ENCODE measurements around the gene TMEM132E.

The TMEM132E gene

GRCh38 chr17:34651402-34651811, 72.0 kb downstream of the TMEM132E start:
- Histone ChIP-seq H3K79me2 (ENCODE audit: insufficient read depth, low read length) (no peaks in the 10 kb centered on the region), H3K4me3 (ENCODE audit: low read depth, low read length, poor library complexity, severe bottlenecking) (no peak overlapping the region), H3K4me2 (ENCODE audit: low read length) (no peak overlapping the region), H3F3A (ENCODE audit: insufficient read depth, low read length) (no peaks in the 10 kb centered on the region), H3K27ac (ENCODE audit: low read depth, low read length, poor library complexity, severe bottlenecking) (no peak overlapping the region), H3K9ac (ENCODE audit: low read length) (no peak overlapping the region), H3K9me2 (ENCODE audit: low read depth, low read length) (no peaks in the 10 kb centered on the region), H4K20me1 (ENCODE audit: insufficient read depth, low read length) (no peaks in the 10 kb centered on the region), H2AFZ (ENCODE audit: low read length) (no peak overlapping the region), H3K27me3 (ENCODE audit: insufficient read depth, low read length) (no peaks in the 10 kb centered on the region), H3K4me1 (ENCODE audit: insufficient read depth, low read length, severe bottlenecking) (no peaks in the 10 kb centered on the region), H3K9me3 (ENCODE audit: low read length) (no peaks in the 10 kb centered on the region), H3K36me3 (ENCODE audit: insufficient read depth, low read length) (no peaks in the 10 kb centered on the region)
- TF ChIP-seq CTCF (IDR thresholded peaks at IDR 0.05; ENCODE audit: low read length): no peak

GRCh38 chr17:34652021-34652555, 72.7 kb downstream of the TMEM132E start:
- Histone ChIP-seq H3K4me3 (ENCODE audit: low read depth, low read length, poor library complexity, severe bottlenecking) (no peak overlapping the region), H4K20me1 (ENCODE audit: insufficient read depth, low read length) (no peaks in the 10 kb centered on the region), H3K27me3 (ENCODE audit: insufficient read depth, low read length) (no peaks in the 10 kb centered on the region), H3K27ac (ENCODE audit: low read depth, low read length, poor library complexity, severe bottlenecking) (no peak overlapping the region), H3K9me3 (ENCODE audit: low read length) (no peaks in the 10 kb centered on the region), H3F3A (ENCODE audit: insufficient read depth, low read length) (no peaks in the 10 kb centered on the region), H3K4me2 (ENCODE audit: low read length) (no peak overlapping the region), H2AFZ (ENCODE audit: low read length) (no peak overlapping the region), H3K36me3 (ENCODE audit: insufficient read depth, low read length) (no peaks in the 10 kb centered on the region), H3K79me2 (ENCODE audit: insufficient read depth, low read length) (no peaks in the 10 kb centered on the region), H3K9me2 (ENCODE audit: low read depth, low read length) (no peaks in the 10 kb centered on the region), H3K9ac (ENCODE audit: low read length) (no peak overlapping the region), H3K4me1 (ENCODE audit: insufficient read depth, low read length, severe bottlenecking) (no peaks in the 10 kb centered on the region)
- TF ChIP-seq EZH2 (IDR thresholded peaks at IDR 0.05; ENCODE audit: borderline replicate concordance, low read length) (no peak), CTCF (IDR thresholded peaks at IDR 0.05; ENCODE audit: low read length) (no peak)

- Histone ChIP-seq H3K9me3 (ENCODE audit: low read length) (no peaks in the 10 kb centered on the region), H3K9me2 (ENCODE audit: low read depth, low read length) (no peaks in the 10 kb centered on the region), H3K4me2 (ENCODE audit: low read length) (no peak overlapping the region), H3K4me1 (ENCODE audit: insufficient read depth, low read length, severe bottlenecking) (no peaks in the 10 kb centered on the region), H3K79me2 (ENCODE audit: insufficient read depth, low read length) (no peaks in the 10 kb centered on the region), H2AFZ (ENCODE audit: low read length) (no peak overlapping the region), H3F3A (ENCODE audit: insufficient read depth, low read length) (no peaks in the 10 kb centered on the region), H3K27ac (ENCODE audit: low read depth, low read length, poor library complexity, severe bottlenecking) (no peak overlapping the region), H4K20me1 (ENCODE audit: insufficient read depth, low read length) (no peaks in the 10 kb centered on the region), H3K4me3 (ENCODE audit: low read depth, low read length, poor library complexity, severe bottlenecking) (no peak overlapping the region), H3K36me3 (ENCODE audit: insufficient read depth, low read length) (no peaks in the 10 kb centered on the region), H3K9ac (ENCODE audit: low read length) (no peak overlapping the region), H3K27me3 (ENCODE audit: insufficient read depth, low read length) (no peaks in the 10 kb centered on the region)
- TF ChIP-seq EZH2 (IDR thresholded peaks at IDR 0.05; ENCODE audit: borderline replicate concordance, low read length) (no peak), CTCF (IDR thresholded peaks at IDR 0.05; ENCODE audit: low read length) (no peak)
These were observed 74.1 kb downstream of the TMEM132E start for GRCh38 chr17:34653511-34653910.
